Mucosa of stomach (tissue), 1 donor: ENCODE data around the gene PRSS57.

Experiments used
- H3K27me3 ChIP-seq: one replicate; pipeline ENCODE4 v1.7.0; 2013; ENCODE audit warnings: mild to moderate bottlenecking, low read length; ENCODE audit not compliant: control insufficient read depth, insufficient read depth
- H3K36me3 ChIP-seq: one replicate; pipeline ENCODE4 v1.7.0; 2013; ENCODE audit warnings: low read length; ENCODE audit not compliant: control insufficient read depth, insufficient read depth
- H3K4me1 ChIP-seq: one replicate; pipeline ENCODE4 v1.7.0; 2013; ENCODE audit warnings: mild to moderate bottlenecking, low read length; ENCODE audit not compliant: control insufficient read depth, insufficient read depth
- H3K4me3 ChIP-seq: one replicate; pipeline ENCODE4 v1.7.0; 2013; ENCODE audit warnings: low read length
- H3K9ac ChIP-seq: one replicate; pipeline ENCODE4 v1.7.0; 2013; ENCODE audit warnings: mild to moderate bottlenecking, low read length, moderate library complexity
- H3K9me3 ChIP-seq: one replicate; pipeline ENCODE4 v1.7.0; 2013; ENCODE audit warnings: mild to moderate bottlenecking, low read length, moderate library complexity; ENCODE audit not compliant: control insufficient read depth
- donor health status: Pancreatic carcinoma.

Gene PRSS57

GRCh38 chr19:648904-649801 is 46.1 kb downstream of the PRSS57 start:
- Histone ChIP-seq H3K27me3 (no peaks in the 10 kb centered on the region), H3K36me3 (no peaks in the 10 kb centered on the region), H3K9ac (no peak overlapping the region), H3K4me3 (no peak overlapping the region), H3K4me1 (no peaks in the 10 kb centered on the region), H3K9me3 (no peaks in the 10 kb centered on the region)

GRCh38 chr19:648305-648704 is 46.9 kb downstream of the PRSS57 start:
- Histone ChIP-seq H3K4me1 (no peaks in the 10 kb centered on the region), H3K9me3 (no peaks in the 10 kb centered on the region), H3K4me3 (no peak overlapping the region), H3K36me3 (no peaks in the 10 kb centered on the region), H3K27me3 (no peaks in the 10 kb centered on the region), H3K9ac (no peak overlapping the region)

- Histone ChIP-seq H3K9me3 (no peaks in the 10 kb centered on the region), H3K36me3 (no peaks in the 10 kb centered on the region), H3K9ac (no peak overlapping the region), H3K4me1 (no peaks in the 10 kb centered on the region), H3K4me3 (no peak overlapping the region), H3K27me3 (no peaks in the 10 kb centered on the region)
Observed at GRCh38 chr19:647566-648284, 47.5 kb downstream of the PRSS57 start.

- no peaks in the 10 kb centered on the region for H3K4me1 ChIP-seq
- no peaks in the 10 kb centered on the region for H3K36me3 ChIP-seq
- no peaks in the 10 kb centered on the region for H3K27me3 ChIP-seq
Observed at GRCh38 chr19:646779-647565, 48.3 kb downstream of the PRSS57 start.

GRCh38 chr19:645912-646778 is 49.1 kb downstream of the PRSS57 start:
- Histone ChIP-seq H3K9ac (no peak overlapping the region), H3K9me3 (no peaks in the 10 kb centered on the region), H3K27me3 (no peaks in the 10 kb centered on the region), H3K4me1 (no peaks in the 10 kb centered on the region), H3K36me3 (no peaks in the 10 kb centered on the region), H3K4me3 (no peak overlapping the region)

More at GRCh38 chr19:646779-647565, 48.3 kb downstream of the PRSS57 start:
- Histone ChIP-seq H3K4me3 (no peak overlapping the region), H3K9ac (no peak overlapping the region), H3K9me3 (no peaks in the 10 kb centered on the region)

GRCh38 chr19:644789-645188 is 50.5 kb downstream of the PRSS57 start:
- Histone ChIP-seq H3K27me3 (no peaks in the 10 kb centered on the region), H3K9me3 (no peaks in the 10 kb centered on the region), H3K4me1 (peaks cover 4% of the 10 kb centered on the region), H3K4me3 (no peak overlapping the region), H3K9ac (no peak overlapping the region), H3K36me3 (no peaks in the 10 kb centered on the region)

GRCh38 chr19:644363-644762 is 50.9 kb downstream of the PRSS57 start:
- H3K4me3 ChIP-seq, result no peak overlapping the region
- H3K4me1 ChIP-seq, result peaks cover 6% of the 10 kb centered on the region
- H3K9me3 ChIP-seq, result no peaks in the 10 kb centered on the region
- H3K36me3 ChIP-seq, result no peaks in the 10 kb centered on the region
- no peak overlapping the region for H3K9ac ChIP-seq
- no peaks in the 10 kb centered on the region for H3K27me3 ChIP-seq

GRCh38 chr19:643736-644135 is 51.5 kb downstream of the PRSS57 start:
- no peaks in the 10 kb centered on the region for H3K9me3 ChIP-seq
- no peak overlapping the region for H3K4me3 ChIP-seq
- H3K9ac ChIP-seq, result no peak overlapping the region
- H3K36me3 ChIP-seq, result no peaks in the 10 kb centered on the region
- no peaks in the 10 kb centered on the region for H3K27me3 ChIP-seq
- H3K4me1 ChIP-seq, result peaks cover 12% of the 10 kb centered on the region

- Histone ChIP-seq H3K4me3 (no peak overlapping the region), H3K9ac (no peak overlapping the region), H3K27me3 (no peaks in the 10 kb centered on the region), H3K9me3 (no peaks in the 10 kb centered on the region), H3K4me1 (peaks cover 12% of the 10 kb centered on the region), H3K36me3 (no peaks in the 10 kb centered on the region)
Observed at GRCh38 chr19:642767-643727, 52.2 kb downstream of the PRSS57 start.

GRCh38 chr19:641702-642101 is 53.5 kb downstream of the PRSS57 start:
- Histone ChIP-seq H3K4me1 (peaks cover 12% of the 10 kb centered on the region), H3K27me3 (no peaks in the 10 kb centered on the region), H3K4me3 (no peak overlapping the region), H3K9ac (no peak overlapping the region), H3K9me3 (no peaks in the 10 kb centered on the region), H3K36me3 (no peaks in the 10 kb centered on the region)
